H1 (cell line): Measurements from ENCODE around the gene SPATA4. TPM values are rescaled to one million over a fixed set of nuclear protein-coding genes. Genes with fewer than 3 reads are reported as not detected.

Source experiments
- CTCF ChIA-PET: fragments of 300-600 bp; sonication (Branson Sonifier 250); formaldehyde crosslinking; loops from one replicate; lab custom pipeline; 2021; ENCODE audit not compliant: partially characterized antibody; lab: Charles Lee
- POLR2A ChIA-PET: fragments of 300-600 bp; sonication (Branson Sonifier 250); formaldehyde crosslinking; loops from one replicate; lab custom pipeline; 2021; ENCODE audit warnings: inconsistent platforms; ENCODE audit not compliant: partially characterized antibody; lab: Charles Lee
- DNase-seq, 2 experiments: peaks; one replicate each; pipeline versions ENCODE4 v3.0.0 to v3.0.0-alpha.2; 2010 to 2022; ENCODE audit warnings: low spot score in 2 of 2, low read depth in 1 of 2, mixed read lengths in 1 of 2
- FAIRE-seq: peaks from 2 replicates; lab custom pipeline; 2011; peaks lifted over from hg19 to GRCh38; lab: Jason Lieb, UNC
- H2AFZ ChIP-seq: 2 replicates; pipeline ENCODE4 v1.8.1; 2012; ENCODE audit warnings: low read length, inconsistent platforms
- H2AK5ac ChIP-seq: 2 replicates; pipeline ENCODE4 v1.6.1; 2013; ENCODE audit warnings: low read depth, low read length
- H2BK120ac ChIP-seq: replicated peaks from 2 replicates; pipeline ENCODE3; 2013; ENCODE audit warnings: low read depth, low read length, inconsistent platforms
- H2BK12ac ChIP-seq: 2 replicates; pipeline ENCODE4 v1.6.1; 2013; ENCODE audit warnings: low read depth, low read length
- H2BK15ac ChIP-seq: 2 replicates; pipeline ENCODE4 v1.6.1; 2013; ENCODE audit warnings: low read length
- H2BK20ac ChIP-seq: 2 replicates; pipeline ENCODE4 v1.6.1; 2013; ENCODE audit warnings: low read length
- H2BK5ac ChIP-seq: 2 replicates; pipeline ENCODE4 v1.6.1; 2013; ENCODE audit warnings: low read depth, low read length
- H3K14ac ChIP-seq: 2 replicates; pipeline ENCODE4 v1.6.1; 2013; ENCODE audit warnings: inconsistent platforms; ENCODE audit not compliant: insufficient read length
- H3K18ac ChIP-seq: 2 replicates; pipeline ENCODE4 v1.6.1; 2013; ENCODE audit warnings: low read length; ENCODE audit errors: extremely low read depth
- H3K23ac ChIP-seq: 2 replicates; pipeline ENCODE4 v1.6.1; 2013; ENCODE audit warnings: inconsistent platforms; ENCODE audit not compliant: insufficient read length
- H3K23me2 ChIP-seq: 2 replicates; pipeline ENCODE4 v1.6.1; 2013; ENCODE audit warnings: low read depth, low read length
- H3K27ac ChIP-seq: 2 replicates; pipeline ENCODE4 v1.6.1; 2011; ENCODE audit warnings: low read depth, low read length, inconsistent platforms
- H3K27me3 ChIP-seq, 4 experiments: replicated peaks in 1 of 4; 1 replicate in 1 of 4; 2 replicates in 3 of 4; pipeline versions ENCODE4 v1.6.1 to v1.8.1; 2011 to 2013; ENCODE audit warnings: low read length in 3 of 4, mild to moderate bottlenecking in 3 of 4, inconsistent platforms in 2 of 4, mixed read lengths in 2 of 4, moderate library complexity in 1 of 4; ENCODE audit not compliant: control insufficient read depth in 3 of 4, insufficient read depth in 3 of 4; ENCODE audit errors: extremely low read depth in 1 of 4
- H3K36me3 ChIP-seq, 4 experiments: 2 replicates each; pipeline versions ENCODE4 v1.6.1 to v1.8.1; 2011 to 2013; ENCODE audit warnings: mild to moderate bottlenecking in 4 of 4, low read length in 3 of 4, moderate library complexity in 2 of 4, control low read depth in 1 of 4, inconsistent platforms in 1 of 4; ENCODE audit not compliant: insufficient read depth in 4 of 4, control insufficient read depth in 2 of 4
- H3K4ac ChIP-seq: replicated peaks from 2 replicates; pipeline ENCODE3; 2013; ENCODE audit warnings: low read length, low read depth, mixed read lengths, inconsistent platforms; ENCODE audit not compliant: insufficient read length
- H3K4me1 ChIP-seq, 4 experiments: replicated peaks in 1 of 4; 1 replicate in 1 of 4; 2 replicates in 3 of 4; pipeline versions ENCODE4 v1.6.1 to v1.8.1; 2011 to 2013; ENCODE audit warnings: low read length in 3 of 4, inconsistent platforms in 2 of 4, mixed read lengths in 1 of 4; ENCODE audit not compliant: insufficient read depth in 4 of 4, control insufficient read depth in 3 of 4
- H3K4me2 ChIP-seq, 2 experiments: 2 replicates each; pipeline versions ENCODE4 v1.6.1 to v1.8.1; 2011 to 2013; ENCODE audit warnings: low read depth in 2 of 2, low read length in 2 of 2, control low read depth in 1 of 2, inconsistent platforms in 1 of 2, mild to moderate bottlenecking in 1 of 2; ENCODE audit not compliant: insufficient read depth in 1 of 2
- H3K4me3 ChIP-seq, 4 experiments: fragments of 200-600, 300-600 bp in 1 of 4; sonication (generic), shearing (Covaris generic), sonication (Bioruptor Twin) in 1 of 4; 2 replicates each; pipeline versions ENCODE4 v1.5.1 to v1.8.1; 2011 to 2016; ENCODE audit warnings: low read length in 4 of 4, low read depth in 3 of 4, control low read depth in 2 of 4, inconsistent platforms in 2 of 4, mild to moderate bottlenecking in 2 of 4, mixed read lengths in 1 of 4, moderate library complexity in 1 of 4; ENCODE audit not compliant: insufficient read depth in 2 of 4; ENCODE audit errors: extremely low read depth in 1 of 4
- H3K56ac ChIP-seq: replicated peaks from 2 replicates; pipeline ENCODE3; 2013; ENCODE audit warnings: low read depth, mild to moderate bottlenecking, mixed read lengths, low read length, inconsistent platforms; ENCODE audit not compliant: insufficient read length
- H3K79me1 ChIP-seq: 2 replicates; pipeline ENCODE4 v1.6.1; 2013; ENCODE audit warnings: low read depth, low read length, control low read depth
- H3K79me2 ChIP-seq, 2 experiments: 2 replicates each; pipeline versions ENCODE4 v1.6.1 to v1.8.1; 2012 to 2013; ENCODE audit warnings: low read length in 2 of 2, mild to moderate bottlenecking in 2 of 2, inconsistent platforms in 1 of 2; ENCODE audit not compliant: insufficient read depth in 2 of 2, control insufficient read depth in 1 of 2
- H3K9ac ChIP-seq, 4 experiments: replicated peaks in 1 of 4; 1 replicate in 1 of 4; 2 replicates in 3 of 4; pipeline versions ENCODE4 v1.6.1 to v1.8.1; 2011 to 2013; ENCODE audit warnings: low read depth in 3 of 4, low read length in 3 of 4, control low read depth in 2 of 4, mild to moderate bottlenecking in 2 of 4, moderate library complexity in 2 of 4, inconsistent platforms in 1 of 4; ENCODE audit errors: extremely low read depth in 1 of 4
- H3K9me3 ChIP-seq, 2 experiments: 2 replicates each; pipeline versions ENCODE4 v1.6.1 to v1.8.1; 2012 to 2013; ENCODE audit warnings: mild to moderate bottlenecking in 2 of 2, moderate library complexity in 2 of 2, control low read depth in 1 of 2, inconsistent platforms in 1 of 2, low read depth in 1 of 2, low read length in 1 of 2, mixed read lengths in 1 of 2; ENCODE audit not compliant: insufficient read depth in 2 of 2
- H4K20me1 ChIP-seq, 2 experiments: replicated peaks in 1 of 2; 2 replicates each; pipeline versions ENCODE3 to v1.8.1; 2011 to 2013; ENCODE audit warnings: inconsistent platforms in 2 of 2, low read length in 2 of 2, mild to moderate bottlenecking in 1 of 2; ENCODE audit not compliant: insufficient read depth in 2 of 2, control insufficient read depth in 1 of 2
- H4K5ac ChIP-seq: 2 replicates; pipeline ENCODE4 v1.6.1; 2013; ENCODE audit warnings: low read length, low read depth, mixed read lengths, inconsistent platforms; ENCODE audit not compliant: insufficient read length
- H4K8ac ChIP-seq: 2 replicates; pipeline ENCODE4 v1.8.0; 2013; ENCODE audit warnings: mild to moderate bottlenecking, moderate library complexity, low read length, inconsistent platforms; ENCODE audit not compliant: insufficient read depth; ENCODE audit errors: extremely low read depth
- H4K91ac ChIP-seq: replicated peaks from 2 replicates; pipeline ENCODE3; 2013; ENCODE audit warnings: low read length, mixed read lengths, inconsistent platforms; ENCODE audit not compliant: insufficient read length
- KDM5A ChIP-seq: fragments of 200-600 bp; IDR thresholded peaks from 2 replicates; pipeline ENCODE4 v1.7.1; 2012; ENCODE audit warnings: mild to moderate bottlenecking, low read length, inconsistent platforms, mixed read lengths
- MAFK ChIP-seq: IDR thresholded peaks from 2 replicates; pipeline ENCODE4 v1.6.1; 2012; ENCODE audit warnings: low read depth, mild to moderate bottlenecking, improper control_type of control experiment, low read length
- RBBP5 ChIP-seq: IDR thresholded peaks from 2 replicates; pipeline ENCODE4 v1.7.1; 2012; ENCODE audit warnings: low read depth, mild to moderate bottlenecking, inconsistent platforms, low read length, moderate library complexity, borderline replicate concordance
- RFX5 ChIP-seq: IDR thresholded peaks from 2 replicates; pipeline ENCODE4 v1.6.1; 2011; ENCODE audit warnings: low read depth, low read length, improper control_type of control experiment, borderline replicate concordance
- SIN3A ChIP-seq, 2 experiments: IDR thresholded peaks in 1 of 2; conservative IDR thresholded peaks in 1 of 2; 2 replicates each; pipeline ENCODE4 v1.6.1; 2011 to 2012; ENCODE audit warnings: low read length in 2 of 2, improper control_type of control experiment in 1 of 2, low read depth in 1 of 2, mild to moderate bottlenecking in 1 of 2
- SUZ12 ChIP-seq: fragments of 200-600 bp; sonication (generic); IDR thresholded peaks from 2 replicates; pipeline ENCODE4 v1.6.1; 2012; ENCODE audit warnings: mild to moderate bottlenecking, inconsistent platforms, low read length, moderate library complexity, mixed read lengths
- WGBS, 2 experiments: shearing (Covaris generic) in 1 of 2; methylation state at CpG; one replicate each; pipeline versions ENCODE4 v1.1.6 to v1.1.7; 2013 to 2015; ENCODE audit warnings: low lambda C conversion rate in 2 of 2, mixed read lengths in 2 of 2, inconsistent platforms in 1 of 2, low coverage in 1 of 2, missing lambda C conversion rate in 1 of 2; ENCODE audit not compliant: insufficient replicate concordance in 2 of 2, insufficient coverage in 1 of 2, insufficient read length in 1 of 2; ENCODE audit errors: extremely low coverage in 1 of 2, missing lambda C conversion rate in 1 of 2; 5-methylcytosine and 5-hydroxymethylcytosine counted together
- polyA plus RNA-seq, 7 experiments: library from polyadenylated mRNA; depleted of rRNA in 3 of 7; stranded (reverse) in 5 of 7; unstranded in 2 of 7; fragments of >200 nt in 5 of 7; fragments of 200-250 nt in 2 of 7; gene quantifications; 1 replicate in 5 of 7; 2 replicates in 1 of 7; 4 replicates in 1 of 7; pipeline versions ENCODE4 v1.2.1 to v1.2.3, GENCODE V29; 2011 to 2013; ENCODE audit warnings: missing spikeins in 2 of 7, mixed read lengths in 2 of 7
- total RNA-seq: library from RNA; stranded (reverse); fragmentation: NEBNext Ultra II Directional; extraction: Animal tissue kit (Norgen Biotek cat#: 25700); gene quantifications from 2 replicates; pipeline ENCODE4 v1.2.1, GENCODE V29; 2021
- TF ChIP-seq, protein P1 (sequence below): IDR thresholded peaks from 2 replicates; pipeline ENCODE4 v1.6.1; 2012; ENCODE audit warnings: inconsistent platforms

The SPATA4 gene
- total and polyA plus RNA-seq, 2 of the 8 experiments (the other 6 are each of a cell fraction or from before 2014, with no cell fraction given) = not detected

DNA sequence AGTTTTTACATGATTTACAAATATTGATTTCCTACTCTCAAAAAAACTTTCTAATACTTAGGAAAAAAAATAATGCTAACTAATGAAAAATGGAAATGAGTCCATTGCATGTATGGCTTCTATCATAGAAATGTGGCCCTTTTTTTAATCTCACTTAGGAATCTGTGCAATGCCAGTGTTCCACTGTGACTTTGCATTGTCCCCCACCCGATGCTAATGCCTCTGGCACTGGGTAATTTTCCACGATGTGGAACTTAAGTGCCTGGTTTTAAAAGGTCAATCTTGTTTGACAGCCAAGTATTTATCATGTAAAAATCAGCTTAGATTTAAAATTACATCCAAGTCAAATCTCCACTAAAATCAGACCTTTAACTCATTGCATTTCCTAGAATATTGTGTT is 53.1 kb downstream of the SPATA4 start:
- Histone ChIP-seq H3K23me2 (no peaks in the 10 kb centered on the region), H3K27me3 (no peaks in the 10 kb centered on the region), H3K9me3 (no peaks in the 10 kb centered on the region), H3K14ac (no peak overlapping the region), H2BK5ac (no peak overlapping the region), H4K20me1 (no peaks in the 10 kb centered on the region), H3K4me3 (no peak overlapping the region), H2AK5ac (no peak overlapping the region), H2AFZ (no peak overlapping the region), H4K91ac (no peak overlapping the region), H2BK12ac (no peak overlapping the region), H3K23ac (no peak overlapping the region), H3K9ac (no peak overlapping the region), H3K79me2 (no peaks in the 10 kb centered on the region), H4K5ac (no peak overlapping the region), H3K36me3 (no peaks in the 10 kb centered on the region; a peak in 1 of 8 replicates), H4K8ac (no peak overlapping the region), H2BK120ac (no peak overlapping the region)
- no peak for FAIRE-seq
- no peak for DNase-seq
- POLR2A ChIA-PET = no interaction called here
- TF ChIP-seq SUZ12 (no peak), MAFK (no peak), SIN3A (conservative IDR thresholded peaks at IDR 0.05 in 1 of 2, IDR thresholded peaks at IDR 0.05 in 1 of 2; ENCODE audit: low read depth in 1 of 2, low read length in 2 of 2) (no peak), RBBP5 (no peak), RFX5 (no peak), KDM5A (no peak)
- TF ChIP-seq, protein P1, sequence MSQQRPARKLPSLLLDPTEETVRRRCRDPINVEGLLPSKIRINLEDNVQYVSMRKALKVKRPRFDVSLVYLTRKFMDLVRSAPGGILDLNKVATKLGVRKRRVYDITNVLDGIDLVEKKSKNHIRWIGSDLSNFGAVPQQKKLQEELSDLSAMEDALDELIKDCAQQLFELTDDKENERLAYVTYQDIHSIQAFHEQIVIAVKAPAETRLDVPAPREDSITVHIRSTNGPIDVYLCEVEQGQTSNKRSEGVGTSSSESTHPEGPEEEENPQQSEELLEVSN = no peak
- TF ChIP-seq, all 59 proteins: peak for 0
- no peaks in the 10 kb centered on the region for H3K79me1 ChIP-seq
- no peak overlapping the region for H2BK20ac ChIP-seq
- H3K56ac ChIP-seq = no peak overlapping the region
- 84% methylated on average over 2 of the region's 2 CpGs; no CpG with 5 or more reads in 1 of the 2 experiments for WGBS, 2 experiments
- no peak overlapping the region for H3K18ac ChIP-seq
- H2BK15ac ChIP-seq = no peak overlapping the region
- H3K4ac ChIP-seq = no peak overlapping the region
- H3K4me1 ChIP-seq = no peaks in the 10 kb centered on the region
- no peak overlapping the region for H3K27ac ChIP-seq
- CTCF ChIA-PET = no interaction called here
- H3K4me2 ChIP-seq = no peak overlapping the region
